GM10248 (cell line): ENCODE measurements around the gene KRT38.

Experiments
- CTCF ChIA-PET: fragments of 300-600 bp; sonication (Branson Sonifier 250); formaldehyde crosslinking; extraction: SDS; loops from one replicate; lab custom pipeline; 2021; ENCODE audit warnings: antibody characterized with exemption; lab: Yijun Ruan, JAX
- POLR2A ChIA-PET: fragments of 350-650 bp; sonication (Branson Sonifier 250); formaldehyde crosslinking; extraction: SDS; loops from one replicate; lab custom pipeline; 2020; ENCODE audit warnings: antibody characterized with exemption; lab: Yijun Ruan, JAX
- DNase-seq: peaks from one replicate; pipeline ENCODE4 v3.0.0; 2012; ENCODE audit errors: extremely low spot score
- CTCF ChIP-seq: IDR thresholded peaks from 2 replicates; pipeline ENCODE4 v1.5.1; 2012; ENCODE audit warnings: mild to moderate bottlenecking, low read depth; ENCODE audit errors: extremely low read depth, missing control alignments, control extremely low read depth

Gene KRT38

GRCh38 chr17:41455236-41455635 lies 14.5 kb upstream of the KRT38 start:
- POLR2A ChIA-PET: no interaction called here
- no peak for TF ChIP-seq CTCF
- no peak for DNase-seq

GRCh38 chr17:41453066-41453465 lies 12.3 kb upstream of the KRT38 start:
- POLR2A ChIA-PET: no interaction called here
- DNase-seq: no peak
- no peak for TF ChIP-seq CTCF
- CTCF ChIA-PET: interaction anchor here (1.9 kb wide), 1 partner anchor 9 kb away, joined by 5 read pairs; no protein-coding TSS in a partner anchor

More at GRCh38 chr17:41455236-41455635, 14.5 kb upstream of the KRT38 start:
- CTCF ChIA-PET: no interaction called here

GRCh38 chr17:41452281-41452680 lies 11.5 kb upstream of the KRT38 start:
- no peak for TF ChIP-seq CTCF
- ChIA-PET POLR2A (no interaction called here), CTCF (interaction anchor here (1.9 kb wide), 1 partner anchor 8 kb away, joined by 5 read pairs; no protein-coding TSS in a partner anchor)
- DNase-seq: no peak

GRCh38 chr17:41451154-41451728 lies 10.5 kb upstream of the KRT38 start:
- CTCF ChIA-PET: interaction anchor here (0.9 kb wide), 1 partner anchor 10 kb away, joined by 3 read pairs; no protein-coding TSS in a partner anchor
- POLR2A ChIA-PET: no interaction called here

GRCh38 chr17:41449008-41449407 lies 8.2 kb upstream of the KRT38 start:
- no peak for TF ChIP-seq CTCF
- no peak for DNase-seq
- CTCF ChIA-PET: no interaction called here
- POLR2A ChIA-PET: no interaction called here

More at GRCh38 chr17:41451154-41451728, 10.5 kb upstream of the KRT38 start:
- no peak for DNase-seq
- TF ChIP-seq CTCF: no peak

- DNase-seq: no peak
- POLR2A ChIA-PET: no interaction called here
- no peak for TF ChIP-seq CTCF
- CTCF ChIA-PET: interaction anchor here (0.8 kb wide), 1 partner anchor 15 kb away, joined by 3 read pairs; no protein-coding TSS in a partner anchor
Measured at GRCh38 chr17:41448506-41448905, 7.7 kb upstream of the KRT38 start.
